OCI-LY7 (cell line): ENCODE measurements around the gene RYK. TPM values are rescaled to one million over a fixed set of nuclear protein-coding genes. Genes with fewer than 3 reads are reported as not detected.
"Not testable (repeated sequence)": the region's sequence is repeated elsewhere in the genome, so short reads cannot be mapped to it uniquely, and the experiment has no call there.

ENCODE experiments used
- BruUV-seq: library from RNA; stranded (reverse); fragments of 400-500 nt; replicated peaks from 2 replicates; lab custom pipeline; 2021; lab: Mats Ljungman, UMichigan
- CTCF ChIA-PET: fragments of 300-600 bp; sonication (Branson Sonifier 250); formaldehyde crosslinking; loops from one replicate; lab custom pipeline; 2022; ENCODE audit warnings: antibody characterized with exemption; ENCODE audit not compliant: unreplicated experiment; lab: Charles Lee
- POLR2A ChIA-PET: fragments of 300-600 bp; sonication (Branson Sonifier 250); formaldehyde crosslinking; loops from one replicate; lab custom pipeline; 2022; ENCODE audit warnings: antibody characterized with exemption; lab: Charles Lee
- DNase-seq: peaks from one replicate; pipeline ENCODE4 v3.0.0-alpha.2; 2015; ENCODE audit warnings: low spot score
- H2AFZ ChIP-seq: fragments of 200-600 bp; sonication (generic), shearing (Covaris generic); 2 replicates; pipeline ENCODE4 v1.6.1; 2014; ENCODE audit warnings: mild to moderate bottlenecking, antibody characterized with exemption, low read length, moderate library complexity
- H3K27ac ChIP-seq: fragments of 200-600 bp; sonication (generic); 2 replicates; pipeline ENCODE4 v1.5.1; 2014; ENCODE audit warnings: mixed run types, low read depth, mild to moderate bottlenecking, moderate library complexity, low read length, inconsistent platforms; ENCODE audit not compliant: poor library complexity, severe bottlenecking
- H3K36me3 ChIP-seq: fragments of 200-600 bp; sonication (generic); 2 replicates; pipeline ENCODE4 v1.6.1; 2014; ENCODE audit warnings: mild to moderate bottlenecking, antibody characterized with exemption, low read length, moderate library complexity, mixed read lengths; ENCODE audit not compliant: insufficient read depth
- H3K4me1 ChIP-seq: fragments of 200-600 bp; sonication (generic); 2 replicates; pipeline ENCODE4 v1.5.1; 2014; ENCODE audit warnings: mild to moderate bottlenecking, low read length; ENCODE audit not compliant: insufficient read depth, poor library complexity, severe bottlenecking
- H3K4me2 ChIP-seq: fragments of 200-600 bp; sonication (generic); 2 replicates; pipeline ENCODE4 v1.6.1; 2014; ENCODE audit warnings: mild to moderate bottlenecking, low read length
- H3K4me3 ChIP-seq: fragments of 200-600 bp; sonication (generic); 2 replicates; pipeline ENCODE4 v1.5.1; 2014; ENCODE audit warnings: mild to moderate bottlenecking, low read depth, low read length; ENCODE audit not compliant: poor library complexity, severe bottlenecking
- H3K79me2 ChIP-seq: fragments of 200-600 bp; sonication (generic); 2 replicates; pipeline ENCODE4 v1.6.1; 2016; ENCODE audit warnings: low read depth, mild to moderate bottlenecking, low read length, moderate library complexity, mixed read lengths; ENCODE audit not compliant: insufficient read depth
- H3K9me2 ChIP-seq: fragments of 200-600 bp; sonication (generic); 2 replicates; pipeline ENCODE4 v1.6.1; 2016; ENCODE audit warnings: mild to moderate bottlenecking, low read length, mixed read lengths; ENCODE audit not compliant: insufficient read depth
- H3K9me3 ChIP-seq: fragments of 200-600 bp; sonication (generic); 2 replicates; pipeline ENCODE4 v1.6.1; 2014; ENCODE audit warnings: mild to moderate bottlenecking, mixed run types, low read length, mixed read lengths
- H4K20me1 ChIP-seq: fragments of 200-600 bp; sonication (generic); 2 replicates; pipeline ENCODE4 v1.6.1; 2014; ENCODE audit warnings: mild to moderate bottlenecking, antibody characterized with exemption, low read length, moderate library complexity, mixed read lengths; ENCODE audit not compliant: insufficient read depth
- CTCF ChIP-seq: fragments of 200-600 bp; sonication (generic); conservative IDR thresholded peaks from 2 replicates; pipeline ENCODE4 v1.5.1; 2014; ENCODE audit warnings: mild to moderate bottlenecking, antibody characterized with exemption, low read length, moderate library complexity, mixed read lengths
- EZH2phosphoT487 ChIP-seq: fragments of 200-600 bp; sonication (generic); IDR thresholded peaks from 2 replicates; pipeline ENCODE4 v1.6.1; 2018; ENCODE audit warnings: low read depth, borderline replicate concordance, mild to moderate bottlenecking, mixed run types, antibody characterized with exemption, low read length, moderate library complexity, mixed read lengths
- intact Hi-C: fragments of 100-400 bp; cut with micrococcal nuclease; formaldehyde crosslinking; loops from one replicate; pipeline ENCODE4 v1.10.0; 2022; ENCODE audit not compliant: unreplicated experiment
- total RNA-seq, 2 experiments: library from RNA; depleted of rRNA in 1 of 2; stranded (reverse); fragments of >200 nt in 1 of 2; shearing (Covaris generic) in 1 of 2; gene quantifications; 2 replicates each; pipeline ENCODE4 v1.2.3, GENCODE V29; 2014 to 2022

Gene RYK
- total RNA-seq, 2 experiments from 2014 or later: 24.8 to 25.5 TPM

GRCh38 chr3:134276086-134276485 is 25.4 kb upstream of the RYK start:
- Histone ChIP-seq H2AFZ (no peak overlapping the region), H3K4me1 (no peaks in the 10 kb centered on the region), H3K79me2 (no peaks in the 10 kb centered on the region), H3K4me2 (no peak overlapping the region), H3K9me3 (no peaks in the 10 kb centered on the region), H3K9me2 (no peaks in the 10 kb centered on the region), H3K36me3 (no peaks in the 10 kb centered on the region), H4K20me1 (no peaks in the 10 kb centered on the region), H3K27ac (no peak overlapping the region), H3K4me3 (no peak overlapping the region)
- intact Hi-C loops: no loop called here
- ChIA-PET POLR2A (no interaction called here), CTCF (no interaction called here)
- no TSS peak for BruUV-seq
- no peak for TF ChIP-seq CTCF
- DNase-seq: no peak

- intact Hi-C loops, H3K4me2 ChIP-seq, DNase-seq, H3K9me3 ChIP-seq, BruUV-seq, H3K4me1 ChIP-seq, H3K9me2 ChIP-seq, H3K79me2 ChIP-seq, CTCF ChIA-PET, H3K27ac ChIP-seq, H3K36me3 ChIP-seq, H2AFZ ChIP-seq, H4K20me1 ChIP-seq, H3K4me3 ChIP-seq: not testable (repeated sequence)
- POLR2A ChIA-PET: interaction anchor here (1.0 kb wide), 1 partner anchor 158 kb away, joined by 4 read pairs; no protein-coding TSS in a partner anchor
Observed at GRCh38 chr3:134275110-134275509, 24.5 kb upstream of the RYK start.

DNA sequence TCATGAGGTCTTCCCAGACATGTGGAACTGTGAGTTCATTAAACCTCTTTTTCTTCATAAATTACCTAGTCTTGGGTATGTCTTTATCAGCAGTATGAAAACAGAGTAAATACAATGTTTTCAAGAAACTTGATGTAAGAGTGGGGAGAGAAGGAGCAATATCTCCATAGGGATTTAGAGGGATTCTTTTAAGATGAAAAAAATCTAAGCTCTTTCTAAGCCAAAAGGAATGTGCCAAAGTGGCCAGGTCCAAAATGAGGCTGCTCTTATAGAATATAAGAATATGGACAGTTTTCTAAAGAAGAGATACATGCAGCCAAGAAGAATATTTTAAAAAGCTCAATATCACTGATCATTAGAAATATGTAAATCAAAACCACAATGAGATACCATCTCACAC is 23.9 kb upstream of the RYK start:
- TF ChIP-seq CTCF (no peak), EZH2phosphoT487 (no peak)
- H3K36me3 ChIP-seq: no peaks in the 10 kb centered on the region
- H3K4me3 ChIP-seq: no peak overlapping the region
- H3K9me2 ChIP-seq: no peaks in the 10 kb centered on the region
- no peak overlapping the region for H2AFZ ChIP-seq
- H3K9me3 ChIP-seq: no peaks in the 10 kb centered on the region
- H3K4me1 ChIP-seq: no peaks in the 10 kb centered on the region
- intact Hi-C loops: no loop called here
- ChIA-PET POLR2A (interaction anchor here (0.7 to 1.0 kb wide), 2 partner anchors 158 to 414 kb away, joined by 3 to 4 read pairs; no protein-coding TSS in a partner anchor), CTCF (no interaction called here)
- no peak overlapping the region for H3K4me2 ChIP-seq
- no peaks in the 10 kb centered on the region for H4K20me1 ChIP-seq
- H3K27ac ChIP-seq: no peak overlapping the region
- no peaks in the 10 kb centered on the region for H3K79me2 ChIP-seq
- BruUV-seq: no TSS peak
- DNase-seq: no peak
